Activated CD4-positive, alpha-beta T cell treated with anti-CD3 and anti-CD28 coated beads, Interleukin-2, amount 50 U/mL, for 4 hours (primary cell): ENCODE measurements around the gene TCOF1.

Source experiments
- DNase-seq, 2 experiments: peaks; one replicate each; pipeline ENCODE4 v3.0.0-alpha.2; 2020

TCOF1 gene

GRCh38 chr5:150438873-150439546, 81.5 kb downstream of the TCOF1 start:
- no peak for DNase-seq

- no peak for DNase-seq
Measured at GRCh38 chr5:150440948-150441812, 83.7 kb downstream of the TCOF1 start.

GRCh38 chr5:150441813-150442698, 84.6 kb downstream of the TCOF1 start:
- no peak for DNase-seq

GRCh38 chr5:150442699-150443080, 85.2 kb downstream of the TCOF1 start:
- DNase-seq = no peak

GRCh38 chr5:150443242-150444075, 86.0 kb downstream of the TCOF1 start:
- no peak for DNase-seq

- no peak for DNase-seq
Measured at GRCh38 chr5:150444770-150445169, 87.3 kb downstream of the TCOF1 start.

GRCh38 chr5:150446088-150446487, 88.6 kb downstream of the TCOF1 start:
- DNase-seq = no peak

GRCh38 chr5:150446583-150446982, 89.1 kb downstream of the TCOF1 start:
- no peak for DNase-seq

GRCh38 chr5:150447188-150447587, 89.7 kb downstream of the TCOF1 start:
- DNase-seq = no peak

GRCh38 chr5:150448334-150448733, 90.8 kb downstream of the TCOF1 start:
- DNase-seq = no peak

GRCh38 chr5:150448952-150449516, 91.5 kb downstream of the TCOF1 start:
- DNase-seq = no peak
